K562 (cell line): ENCODE data around the gene XKR7. TPM values are rescaled to one million over a fixed set of nuclear protein-coding genes. Genes with fewer than 3 reads are reported as not detected.
A peak's percentile ranks its signal among the peaks of the same experiment; 100 is the strongest.

ENCODE experiments used
- C11orf30 ChIP-seq: fragments of 450-650 bp; IDR thresholded peaks from 2 replicates; pipeline ENCODE4 v1.6.1; 2016; ENCODE audit warnings: low read depth, mild to moderate bottlenecking
- CBFA2T3 ChIP-seq: fragments of 450-650 bp; IDR thresholded peaks from 2 replicates; pipeline ENCODE4 v1.6.1; 2017
- CTBP1 ChIP-seq: fragments of 450-650 bp; IDR thresholded peaks from 2 replicates; pipeline ENCODE4 v1.6.1; 2016; ENCODE audit warnings: borderline replicate concordance
- EZH2 ChIP-seq: IDR thresholded peaks from 2 replicates; pipeline ENCODE4 v1.6.1; 2012; ENCODE audit warnings: low read depth, mild to moderate bottlenecking, inconsistent platforms, low read length, borderline replicate concordance
- HDAC8 ChIP-seq: fragments of 450-650 bp; IDR thresholded peaks from 2 replicates; pipeline ENCODE4 v1.6.1; 2016; ENCODE audit warnings: mild to moderate bottlenecking, missing genetic modification characterization, moderate library complexity, missing compliant biosample characterization
- HMG20B ChIP-seq: fragments of 250-450 bp; sonication (Bioruptor Pico); IDR thresholded peaks from 2 replicates; pipeline ENCODE4 v1.5.0; 2021; ENCODE audit warnings: mild to moderate bottlenecking
- HSF4 ChIP-seq: fragments of 250-450 bp; sonication (Bioruptor Pico); IDR thresholded peaks from 2 replicates; pipeline ENCODE4 v2.1.2; 2022; ENCODE audit warnings: mild to moderate bottlenecking, moderate library complexity, borderline replicate concordance
- MAFF ChIP-seq: IDR thresholded peaks from 2 replicates; pipeline ENCODE4 v1.6.1; 2012; ENCODE audit warnings: low read length, improper control_type of control experiment
- MAFK ChIP-seq: IDR thresholded peaks from 2 replicates; pipeline ENCODE4 v1.6.1; 2011; ENCODE audit warnings: low read length, improper control_type of control experiment
- MYC ChIP-seq, 2 experiments: fragments of 250-450 bp in 1 of 2; sonication (Bioruptor Pico) in 1 of 2; IDR thresholded peaks; 2 replicates each; pipeline versions ENCODE4 v1.5.1 to v1.6.1; 2012 to 2021; ENCODE audit warnings: low read depth in 2 of 2, borderline replicate concordance in 1 of 2, improper control_type of control experiment in 1 of 2, low read length in 1 of 2, mild to moderate bottlenecking in 1 of 2, moderate library complexity in 1 of 2
- NBN ChIP-seq: fragments of 450-650 bp; IDR thresholded peaks from 2 replicates; pipeline ENCODE4 v1.6.1; 2016; ENCODE audit warnings: low read depth, mild to moderate bottlenecking
- NFE2 ChIP-seq: IDR thresholded peaks from 2 replicates; pipeline ENCODE4 v1.6.1; 2014; ENCODE audit warnings: antibody characterized with exemption, low read depth
- RBBP5 ChIP-seq: fragments of 200-600 bp; sonication (generic); IDR thresholded peaks from 2 replicates; pipeline ENCODE4 v1.6.1; 2012; ENCODE audit warnings: borderline replicate concordance, mild to moderate bottlenecking, low read length, control low read depth, inconsistent platforms; ENCODE audit not compliant: insufficient read depth, poor library complexity, severe bottlenecking
- SAFB2 ChIP-seq: fragments of 200-400 bp; formaldehyde crosslinking; IDR thresholded peaks from 2 replicates; pipeline ENCODE4 v1.6.1; 2018; ENCODE audit warnings: borderline replicate concordance, low read length, low read depth, moderate library complexity; ENCODE audit not compliant: severe bottlenecking
- SRF ChIP-seq, 2 experiments: fragments of 250-450, 450-650 bp in 1 of 2; sonication (Bioruptor Pico) in 1 of 2; sonication (generic) in 1 of 2; formaldehyde crosslinking; IDR thresholded peaks; 2 replicates each; pipeline versions ENCODE4 v1.5.0 to v1.5.1; 2020 to 2022; ENCODE audit warnings: mild to moderate bottlenecking in 1 of 2, missing genetic modification reagents in 1 of 2
- THRB ChIP-seq: fragments of 450-650 bp; formaldehyde crosslinking; conservative IDR thresholded peaks from 2 replicates; pipeline ENCODE4 v1.4.0; 2022; ENCODE audit warnings: mild to moderate bottlenecking, missing genetic modification characterization
- ZFP30 ChIP-seq: fragments of 250-450 bp; sonication (Bioruptor Pico); IDR thresholded peaks from 2 replicates; pipeline ENCODE4 v1.8.0; 2022; ENCODE audit warnings: moderate library complexity, mild to moderate bottlenecking, inconsistent platforms, borderline replicate concordance
- ZNF707 ChIP-seq: fragments of 250-450 bp; sonication (Bioruptor Pico); conservative IDR thresholded peaks from 2 replicates; pipeline ENCODE4 v1.8.0; 2022; ENCODE audit warnings: inconsistent platforms, mild to moderate bottlenecking, moderate library complexity
- polyA plus RNA-seq, 8 experiments: library from polyadenylated mRNA; depleted of rRNA in 4 of 8; stranded (reverse) in 5 of 8; unstranded in 3 of 8; fragments of >200 nt; fragmentation: Nextera tagmentation in 2 of 8; fragmentation: Illumina TruSeq in 1 of 8; extraction: Ambion mirVana in 2 of 8; extraction: Trizol in 1 of 8; gene quantifications; 2 replicates each; pipeline versions ENCODE4 v1.2.1 to v1.2.3, GENCODE V29; 2011 to 2014; ENCODE audit warnings: inconsistent platforms in 1 of 8, missing spikeins in 1 of 8
- total RNA-seq, 7 experiments: library from RNA; depleted of rRNA in 6 of 7; stranded (reverse); fragments of >200 nt in 6 of 7; fragmentation: Illumina TruSeq in 2 of 7; extraction: Trizol in 2 of 7; gene quantifications; 2 replicates each; pipeline versions ENCODE4 v1.2.1 to v1.2.3, GENCODE V29; 2011 to 2021; ENCODE audit warnings: low replicate concordance in 1 of 7
- TF ChIP-seq, protein P1 (sequence below): fragments of 250-450 bp; sonication (Bioruptor Pico); IDR thresholded peaks from 2 replicates; pipeline ENCODE4 v1.8.0; 2022; ENCODE audit warnings: moderate library complexity, mild to moderate bottlenecking, inconsistent platforms
- TF ChIP-seq, protein P2 (sequence below): sonication (generic); formaldehyde crosslinking; IDR thresholded peaks from 2 replicates; pipeline ENCODE4 v1.8.1; 2023; ENCODE audit warnings: mild to moderate bottlenecking, missing genetic modification reagents
- TF ChIP-seq, protein P3 (sequence below): fragments of 450-650 bp; IDR thresholded peaks from 2 replicates; pipeline ENCODE4 v1.6.1; 2016; ENCODE audit warnings: low read depth, mild to moderate bottlenecking, moderate library complexity

XKR7 gene
- total and polyA plus RNA-seq, 9 of the 15 experiments (the other 6 are each of a cell fraction or from before 2014, with no cell fraction given): 0.02 TPM; not detected in 8

DNA sequence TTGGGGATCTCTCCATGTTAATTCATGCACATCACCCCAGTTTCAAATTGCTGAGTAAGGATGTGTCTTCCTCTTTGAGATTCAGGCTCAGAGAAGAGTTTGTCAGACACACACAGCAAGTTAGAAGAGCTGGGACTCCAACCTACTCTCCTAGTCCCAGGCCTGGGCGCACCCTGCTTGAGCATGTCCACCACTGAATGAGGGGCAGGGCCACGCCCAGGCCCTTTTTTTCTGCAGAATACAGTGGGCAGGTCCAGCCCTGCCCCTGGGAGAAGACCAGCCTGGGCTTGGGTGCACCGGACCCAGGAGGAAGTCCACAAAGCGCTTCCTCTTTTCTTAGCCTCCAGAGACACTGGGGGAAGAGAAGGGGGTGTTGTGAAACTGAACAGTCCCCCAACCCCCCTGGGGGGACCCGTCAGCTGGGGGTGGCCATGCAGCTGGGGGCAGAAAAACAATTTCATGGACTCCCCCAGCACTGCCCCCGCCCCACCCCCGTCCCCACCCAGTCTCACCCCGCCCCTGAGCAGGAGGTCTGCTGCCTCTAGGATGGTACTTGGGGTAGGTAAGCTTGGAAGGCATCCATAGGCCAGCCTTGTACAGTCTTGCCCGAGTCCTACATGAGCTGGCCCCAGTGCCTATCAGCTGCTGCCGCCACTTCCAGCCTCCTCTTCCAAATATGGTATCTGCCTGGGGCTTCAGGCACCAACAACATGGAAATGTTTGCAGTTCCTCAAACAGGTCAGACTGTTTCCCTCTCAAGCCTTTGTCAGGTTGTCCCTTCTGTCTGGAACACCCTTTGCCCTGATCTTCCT, 72.4 kb downstream of the XKR7 start (continued):
- TF ChIP-seq, protein P1, sequence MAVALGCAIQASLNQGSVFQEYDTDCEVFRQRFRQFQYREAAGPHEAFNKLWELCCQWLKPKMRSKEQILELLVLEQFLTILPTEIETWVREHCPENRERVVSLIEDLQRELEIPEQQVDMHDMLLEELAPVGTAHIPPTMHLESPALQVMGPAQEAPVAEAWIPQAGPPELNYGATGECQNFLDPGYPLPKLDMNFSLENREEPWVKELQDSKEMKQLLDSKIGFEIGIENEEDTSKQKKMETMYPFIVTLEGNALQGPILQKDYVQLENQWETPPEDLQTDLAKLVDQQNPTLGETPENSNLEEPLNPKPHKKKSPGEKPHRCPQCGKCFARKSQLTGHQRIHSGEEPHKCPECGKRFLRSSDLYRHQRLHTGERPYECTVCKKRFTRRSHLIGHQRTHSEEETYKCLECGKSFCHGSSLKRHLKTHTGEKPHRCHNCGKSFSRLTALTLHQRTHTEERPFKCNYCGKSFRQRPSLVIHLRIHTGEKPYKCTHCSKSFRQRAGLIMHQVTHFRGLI (CRISPR knock-in tag): peak; percentile 54; the same call in 1 of the 2 replicates
- no peak for TF ChIP-seq NBN
- no peak for TF ChIP-seq HSF4 (CRISPR knock-in tag)
- TF ChIP-seq ZNF707 (CRISPR knock-in tag): no peak
- no peak for TF ChIP-seq CBFA2T3
- TF ChIP-seq C11orf30: peak; percentile 81
- TF ChIP-seq CTBP1: peak; percentile 16; the same call in 1 of the 2 replicates
- no peak for TF ChIP-seq SAFB2
- no peak for TF ChIP-seq MYC (IDR thresholded peaks at IDR 0.05; ENCODE audit: low read depth, low read length)
- no peak for TF ChIP-seq MYC (CRISPR knock-in tag; IDR thresholded peaks at IDR 0.05; ENCODE audit: borderline replicate concordance, low read depth)
- no peak for TF ChIP-seq HDAC8 (tag)
- no peak for TF ChIP-seq EZH2
- no peak for TF ChIP-seq HMG20B (CRISPR knock-in tag)
- peak; percentile 51; the same call in 1 of the 2 replicates for TF ChIP-seq MAFK
- TF ChIP-seq THRB (CRISPR knock-in tag): no peak
- TF ChIP-seq SRF (CRISPR knock-in tag; IDR thresholded peaks at IDR 0.05): peak in 1 of 2 experiments; percentile 92; a peak in 2 of 4 replicates
- TF ChIP-seq, protein P2, sequence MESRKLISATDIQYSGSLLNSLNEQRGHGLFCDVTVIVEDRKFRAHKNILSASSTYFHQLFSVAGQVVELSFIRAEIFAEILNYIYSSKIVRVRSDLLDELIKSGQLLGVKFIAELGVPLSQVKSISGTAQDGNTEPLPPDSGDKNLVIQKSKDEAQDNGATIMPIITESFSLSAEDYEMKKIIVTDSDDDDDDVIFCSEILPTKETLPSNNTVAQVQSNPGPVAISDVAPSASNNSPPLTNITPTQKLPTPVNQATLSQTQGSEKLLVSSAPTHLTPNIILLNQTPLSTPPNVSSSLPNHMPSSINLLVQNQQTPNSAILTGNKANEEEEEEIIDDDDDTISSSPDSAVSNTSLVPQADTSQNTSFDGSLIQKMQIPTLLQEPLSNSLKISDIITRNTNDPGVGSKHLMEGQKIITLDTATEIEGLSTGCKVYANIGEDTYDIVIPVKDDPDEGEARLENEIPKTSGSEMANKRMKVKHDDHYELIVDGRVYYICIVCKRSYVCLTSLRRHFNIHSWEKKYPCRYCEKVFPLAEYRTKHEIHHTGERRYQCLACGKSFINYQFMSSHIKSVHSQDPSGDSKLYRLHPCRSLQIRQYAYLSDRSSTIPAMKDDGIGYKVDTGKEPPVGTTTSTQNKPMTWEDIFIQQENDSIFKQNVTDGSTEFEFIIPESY: no peak
- TF ChIP-seq RBBP5: no peak
- TF ChIP-seq MAFF: peak; percentile 58; the same call in 1 of the 2 replicates
- TF ChIP-seq ZFP30 (CRISPR knock-in tag): no peak
- TF ChIP-seq NFE2: peak; percentile 32; the same call in 1 of the 2 replicates
- TF ChIP-seq, protein P3, sequence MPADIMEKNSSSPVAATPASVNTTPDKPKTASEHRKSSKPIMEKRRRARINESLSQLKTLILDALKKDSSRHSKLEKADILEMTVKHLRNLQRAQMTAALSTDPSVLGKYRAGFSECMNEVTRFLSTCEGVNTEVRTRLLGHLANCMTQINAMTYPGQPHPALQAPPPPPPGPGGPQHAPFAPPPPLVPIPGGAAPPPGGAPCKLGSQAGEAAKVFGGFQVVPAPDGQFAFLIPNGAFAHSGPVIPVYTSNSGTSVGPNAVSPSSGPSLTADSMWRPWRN: no peak
